Measurements from ENCODE around the gene CUL4A. TPM values are rescaled to one million over a fixed set of nuclear protein-coding genes. Genes with fewer than 3 reads are reported as not detected.
A peak's percentile ranks its signal among the peaks of the same experiment; 100 is the strongest.

CUL4A gene
- total RNA-seq, 1 experiment from 2014 or later: 91.0 TPM

DNA sequence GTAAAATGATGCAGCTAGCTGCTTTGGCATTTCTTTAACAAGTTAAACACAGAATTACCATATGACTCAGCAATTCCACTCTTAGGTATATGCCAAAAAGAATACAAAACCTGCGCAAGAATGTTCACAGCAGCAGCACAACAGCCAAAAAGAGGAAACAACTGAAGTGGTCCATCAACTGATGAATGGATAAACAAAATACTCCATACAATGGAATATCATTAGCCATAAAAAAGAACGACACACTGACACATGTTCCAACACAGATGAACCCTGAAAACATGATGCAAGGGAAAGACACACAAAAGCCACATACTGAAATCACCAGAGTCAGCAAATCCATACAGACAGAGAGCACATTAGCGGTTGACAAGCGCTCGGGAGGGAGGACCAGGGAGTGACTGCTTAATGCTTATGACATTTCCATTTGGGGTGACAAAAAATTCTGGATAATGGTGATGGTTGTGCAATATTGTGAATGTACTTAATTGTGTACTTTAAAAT, 3.9 kb upstream of the CUL4A start:
- H3K79me2 ChIP-seq (ENCODE audit: low read depth): peaks cover 85% of the 10 kb centered on the region
- no TSS peak for BruUV-seq (replicated peaks)
- ChIA-PET CTCF (no interaction called here), POLR2A (ENCODE audit: unreplicated experiment) (no interaction called here)
- TF ChIP-seq EZH2 (IDR thresholded peaks at IDR 0.05; ENCODE audit: low read depth): no peak
- TF ChIP-seq, protein P1, sequence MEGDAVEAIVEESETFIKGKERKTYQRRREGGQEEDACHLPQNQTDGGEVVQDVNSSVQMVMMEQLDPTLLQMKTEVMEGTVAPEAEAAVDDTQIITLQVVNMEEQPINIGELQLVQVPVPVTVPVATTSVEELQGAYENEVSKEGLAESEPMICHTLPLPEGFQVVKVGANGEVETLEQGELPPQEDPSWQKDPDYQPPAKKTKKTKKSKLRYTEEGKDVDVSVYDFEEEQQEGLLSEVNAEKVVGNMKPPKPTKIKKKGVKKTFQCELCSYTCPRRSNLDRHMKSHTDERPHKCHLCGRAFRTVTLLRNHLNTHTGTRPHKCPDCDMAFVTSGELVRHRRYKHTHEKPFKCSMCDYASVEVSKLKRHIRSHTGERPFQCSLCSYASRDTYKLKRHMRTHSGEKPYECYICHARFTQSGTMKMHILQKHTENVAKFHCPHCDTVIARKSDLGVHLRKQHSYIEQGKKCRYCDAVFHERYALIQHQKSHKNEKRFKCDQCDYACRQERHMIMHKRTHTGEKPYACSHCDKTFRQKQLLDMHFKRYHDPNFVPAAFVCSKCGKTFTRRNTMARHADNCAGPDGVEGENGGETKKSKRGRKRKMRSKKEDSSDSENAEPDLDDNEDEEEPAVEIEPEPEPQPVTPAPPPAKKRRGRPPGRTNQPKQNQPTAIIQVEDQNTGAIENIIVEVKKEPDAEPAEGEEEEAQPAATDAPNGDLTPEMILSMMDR (conservative IDR thresholded peaks at IDR 0.05): no peak
- DNase-seq: peak in 1 of 2 experiments; percentile 29
- peak overlapping the region; percentile 83; the same call in 1 of the 2 replicates for H3K4me2 ChIP-seq
- intact Hi-C loops (cut with micrococcal nuclease; ENCODE audit: unreplicated experiment): loop anchor here (5.0 kb wide), 1 partner anchor 263 kb away; no protein-coding TSS in a partner anchor
- H2AFZ ChIP-seq: no peak overlapping the region
- H3K4me1 ChIP-seq (replicated peaks; ENCODE audit: insufficient read depth): peaks cover 22% of the 10 kb centered on the region
- peaks cover 59% of the 10 kb centered on the region; the same call in 1 of the 2 replicates for H4K20me1 ChIP-seq (ENCODE audit: insufficient read depth)
- H3K27me3 ChIP-seq (ENCODE audit: insufficient read depth, low read depth): no peaks in the 10 kb centered on the region
- no peaks in the 10 kb centered on the region for H3K9me3 ChIP-seq (ENCODE audit: insufficient read depth, low read depth)
- no peaks in the 10 kb centered on the region for H3K9me2 ChIP-seq (ENCODE audit: insufficient read depth)
- H3K27ac ChIP-seq: peak overlapping the region; percentile 33
- H3K4me3 ChIP-seq: no peak overlapping the region; the same call in 1 of the 2 replicates
- peaks cover 24% of the 10 kb centered on the region for H3K36me3 ChIP-seq (ENCODE audit: low read depth)
- peaks cover 19% of the 10 kb centered on the region for H3F3A ChIP-seq (ENCODE audit: insufficient read depth, low read depth)

DNA sequence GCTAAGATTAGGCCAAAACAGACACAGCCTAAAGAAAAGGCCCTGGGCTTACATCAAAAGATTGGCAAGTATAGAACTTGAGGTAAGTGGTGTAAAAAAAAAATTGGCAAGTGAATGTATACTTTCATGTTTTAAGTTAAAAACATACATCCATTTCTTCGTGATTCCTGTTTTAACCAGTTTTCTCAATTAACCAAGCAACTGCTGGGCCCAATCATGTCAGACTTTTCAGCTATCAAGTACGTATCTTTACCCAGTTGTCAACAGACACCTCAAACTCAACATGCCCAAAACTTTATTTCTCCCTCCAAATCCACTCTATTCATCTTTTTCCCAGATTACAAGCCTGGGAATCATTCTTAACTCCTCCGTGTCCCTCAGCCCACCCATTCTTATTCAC, 2.0 kb upstream of the CUL4A start:
- peaks cover 40% of the 10 kb centered on the region for H3K4me1 ChIP-seq (replicated peaks; ENCODE audit: insufficient read depth)
- peaks cover 22% of the 10 kb centered on the region for H3F3A ChIP-seq (ENCODE audit: insufficient read depth, low read depth)
- DNase-seq: peak in 1 of 2 experiments; percentile 15
- peaks cover 86% of the 10 kb centered on the region for H3K79me2 ChIP-seq (ENCODE audit: low read depth)
- H3K9me3 ChIP-seq (ENCODE audit: insufficient read depth, low read depth): no peaks in the 10 kb centered on the region
- H2AFZ ChIP-seq: no peak overlapping the region
- H3K36me3 ChIP-seq (ENCODE audit: low read depth): peaks cover 40% of the 10 kb centered on the region
- ChIA-PET POLR2A (ENCODE audit: unreplicated experiment) (no interaction called here), CTCF (no interaction called here)
- peak overlapping the region; percentile 97 for H3K4me3 ChIP-seq
- no peaks in the 10 kb centered on the region for H3K27me3 ChIP-seq (ENCODE audit: insufficient read depth, low read depth)
- BruUV-seq (replicated peaks): no TSS peak
- peaks cover 61% of the 10 kb centered on the region for H4K20me1 ChIP-seq (ENCODE audit: insufficient read depth)
- no peak for TF ChIP-seq EZH2 (IDR thresholded peaks at IDR 0.05; ENCODE audit: low read depth)
- TF ChIP-seq, protein P1 (conservative IDR thresholded peaks at IDR 0.05): no peak
- H3K4me2 ChIP-seq: peak overlapping the region; percentile 83
- H3K9me2 ChIP-seq (ENCODE audit: insufficient read depth): no peaks in the 10 kb centered on the region
- intact Hi-C loops (cut with micrococcal nuclease; ENCODE audit: unreplicated experiment): loop anchor here (5.0 kb wide), 1 partner anchor 265 kb away; no protein-coding TSS in a partner anchor
- H3K27ac ChIP-seq: peak overlapping the region; percentile 90; the same call in 1 of the 2 replicates

- intact Hi-C loops (cut with micrococcal nuclease; ENCODE audit: unreplicated experiment): loop anchor here (5.0 kb wide), 1 partner anchor 266 kb away; no protein-coding TSS in a partner anchor
- DNase-seq: peak; percentile 38 to 39
- peaks cover 40% of the 10 kb centered on the region for H3K4me1 ChIP-seq (replicated peaks; ENCODE audit: insufficient read depth)
- peaks cover 86% of the 10 kb centered on the region for H3K79me2 ChIP-seq (ENCODE audit: low read depth)
- ChIA-PET CTCF (no interaction called here), POLR2A (ENCODE audit: unreplicated experiment) (no interaction called here)
- H3K36me3 ChIP-seq (ENCODE audit: low read depth): peaks cover 40% of the 10 kb centered on the region
- H3K4me2 ChIP-seq: peak overlapping the region; percentile 83
- H3K9me2 ChIP-seq (ENCODE audit: insufficient read depth): no peaks in the 10 kb centered on the region
- peaks cover 20% of the 10 kb centered on the region for H3F3A ChIP-seq (ENCODE audit: insufficient read depth, low read depth)
- H4K20me1 ChIP-seq (ENCODE audit: insufficient read depth): peaks cover 61% of the 10 kb centered on the region
- H3K27me3 ChIP-seq (ENCODE audit: insufficient read depth, low read depth): no peaks in the 10 kb centered on the region
- H3K9me3 ChIP-seq (ENCODE audit: insufficient read depth, low read depth): no peaks in the 10 kb centered on the region
- H2AFZ ChIP-seq: peak overlapping the region; percentile 83
- TF ChIP-seq, protein P1 (conservative IDR thresholded peaks at IDR 0.05): no peak
- TF ChIP-seq EZH2 (IDR thresholded peaks at IDR 0.05; ENCODE audit: low read depth): no peak
- TSS peak; percentile 50 for BruUV-seq (replicated peaks)
- peak overlapping the region; percentile 97 for H3K4me3 ChIP-seq
- peak overlapping the region; percentile 90 for H3K27ac ChIP-seq
Measured at GRCh38 chr13:113207890-113208420, 1.5 kb upstream of the CUL4A start.
